CD4-positive, alpha-beta memory T cell (primary cell): Measurements from ENCODE around the gene ANO6. TPM values are rescaled to one million over a fixed set of nuclear protein-coding genes. Genes with fewer than 3 reads are reported as not detected.

Experiments
- CTCF ChIA-PET: fragments of 350-600 bp; sonication (Branson Sonifier 250); formaldehyde crosslinking; loops from one replicate; lab custom pipeline; 2021; ENCODE audit warnings: inconsistent platforms; ENCODE audit not compliant: partially characterized antibody; lab: Charles Lee
- POLR2A ChIA-PET: fragments of 350-600 bp; sonication (Branson Sonifier 250); formaldehyde crosslinking; loops from one replicate; lab custom pipeline; 2021; ENCODE audit not compliant: partially characterized antibody; lab: Charles Lee
- DNase-seq, 5 donors: peaks; one replicate each; pipeline versions ENCODE4 v3.0.0 to v3.0.0-alpha.2; 2020 to 2022; ENCODE audit warnings: mixed read lengths in 1 of 5
- H3K27ac ChIP-seq: one replicate; pipeline ENCODE4 v1.7.0; 2013; ENCODE audit warnings: low read depth, low read length
- H3K27me3 ChIP-seq: 2 replicates; pipeline ENCODE4 v1.7.0; 2013; ENCODE audit warnings: mild to moderate bottlenecking, low read length, moderate library complexity; ENCODE audit not compliant: insufficient read depth
- H3K36me3 ChIP-seq: 2 replicates; pipeline ENCODE4 v1.7.0; 2013; ENCODE audit warnings: mild to moderate bottlenecking, low read length, moderate library complexity; ENCODE audit not compliant: insufficient read depth
- H3K4me1 ChIP-seq: 2 replicates; pipeline ENCODE4 v1.7.0; 2013; ENCODE audit warnings: mild to moderate bottlenecking, low read length, moderate library complexity; ENCODE audit not compliant: insufficient read depth
- H3K4me3 ChIP-seq, 2 donors: one replicate each; pipeline ENCODE4 v1.7.0; 2013; ENCODE audit warnings: low read length in 2 of 2, mild to moderate bottlenecking in 1 of 2
- H3K9me3 ChIP-seq, 2 donors: one replicate each; pipeline ENCODE4 v1.7.0; 2013; ENCODE audit warnings: low read length in 2 of 2, control low read depth in 1 of 2; ENCODE audit not compliant: control insufficient read depth in 1 of 2
- H3K27ac Mint-ChIP-seq, 7 donors: one replicate each; pipeline ENCODE4 v1.8.0; 2020 to 2021; ENCODE audit warnings: mixed read lengths in 7 of 7, mild to moderate bottlenecking in 6 of 7, inconsistent platforms in 3 of 7, moderate library complexity in 3 of 7
- H3K27me3 Mint-ChIP-seq, 2 donors: one replicate each; pipeline ENCODE4 v1.8.0; 2020 to 2021; ENCODE audit warnings: mixed read lengths in 2 of 2
- H3K36me3 Mint-ChIP-seq, 2 donors: one replicate each; pipeline ENCODE4 v1.8.0; 2020 to 2021; ENCODE audit warnings: mixed read lengths in 2 of 2, inconsistent platforms in 1 of 2, mild to moderate bottlenecking in 1 of 2
- H3K4me1 Mint-ChIP-seq, 4 donors: one replicate each; pipeline ENCODE4 v1.8.0; 2020 to 2021; ENCODE audit warnings: mixed read lengths in 4 of 4, mild to moderate bottlenecking in 1 of 4
- H3K4me3 Mint-ChIP-seq, 8 donors: one replicate each; pipeline ENCODE4 v1.8.0; 2020 to 2021; ENCODE audit warnings: mixed read lengths in 8 of 8, mild to moderate bottlenecking in 7 of 8, moderate library complexity in 6 of 8, inconsistent platforms in 3 of 8
- H3K9me3 Mint-ChIP-seq, 8 donors: one replicate each; pipeline ENCODE4 v1.8.0; 2020 to 2021; ENCODE audit warnings: mixed read lengths in 8 of 8, mild to moderate bottlenecking in 5 of 8, inconsistent platforms in 3 of 8, moderate library complexity in 1 of 8
- intact Hi-C: fragments of 100-400 bp; cut with micrococcal nuclease; formaldehyde crosslinking; loops from one replicate; pipeline ENCODE4 v1.15.1; 2023
- polyA plus RNA-seq, 2 donors: library from polyadenylated mRNA; unstranded; fragments of 300-500 nt; fragmentation: Illumina TruSeq; gene quantifications; one replicate each; pipeline ENCODE4 v1.2.3, GENCODE V29; 2021
- total RNA-seq, 2 experiments: library from RNA; stranded (reverse); gene quantifications; one replicate each; pipeline ENCODE4 v1.2.3, GENCODE V29; 2021

Gene ANO6
- total and polyA plus RNA-seq, 4 experiments from 2014 or later, result 25.3 to 36.5 (median 31.0) TPM

GRCh38 chr12:45475594-45475993 lies 259.7 kb downstream of the ANO6 start:
- ChIA-PET CTCF (no interaction called here), POLR2A (no interaction called here)
- Mint-ChIP-seq H3K4me1 (no peaks in the 10 kb centered on the region), H3K9me3 (peaks cover 2 to 26% (median 13%) of the 10 kb centered on the region in 8 donors), H3K27me3 (peaks cover 0 to 3% of the 10 kb centered on the region in 2 donors), H3K4me3 (no peak overlapping the region), H3K27ac (no peak overlapping the region), H3K36me3 (peaks cover 5% of the 10 kb centered on the region in 2 donors)
- intact Hi-C loops, result no loop called here
- Histone ChIP-seq H3K9me3 (no peaks in the 10 kb centered on the region), H3K4me1 (no peaks in the 10 kb centered on the region), H3K4me3 (no peak overlapping the region), H3K27me3 (no peaks in the 10 kb centered on the region), H3K27ac (no peak overlapping the region), H3K36me3 (no peaks in the 10 kb centered on the region)
- DNase-seq, result no peak

GRCh38 chr12:45477526-45477925 lies 261.6 kb downstream of the ANO6 start:
- Mint-ChIP-seq H3K36me3 (peaks cover 5% of the 10 kb centered on the region in 2 donors), H3K27me3 (peaks cover 0 to 3% of the 10 kb centered on the region in 2 donors), H3K9me3 (peaks cover 2 to 26% (median 14%) of the 10 kb centered on the region in 8 donors), H3K4me3 (no peak overlapping the region), H3K4me1 (no peaks in the 10 kb centered on the region), H3K27ac (no peak overlapping the region)
- H3K27me3 ChIP-seq, result no peaks in the 10 kb centered on the region
- H3K4me1 ChIP-seq, result no peaks in the 10 kb centered on the region
- no peak for DNase-seq
- no peak overlapping the region for H3K4me3 ChIP-seq
- no peaks in the 10 kb centered on the region for H3K36me3 ChIP-seq
- no peaks in the 10 kb centered on the region for H3K9me3 ChIP-seq
- H3K27ac ChIP-seq, result no peak overlapping the region
- intact Hi-C loops, result no loop called here
- ChIA-PET POLR2A (no interaction called here), CTCF (no interaction called here)

GRCh38 chr12:45478931-45479330 lies 263.0 kb downstream of the ANO6 start:
- ChIA-PET POLR2A (no interaction called here), CTCF (interaction anchor here (0.6 kb wide), 1 partner anchor 9 kb away, joined by 3 read pairs; no protein-coding TSS in a partner anchor)
- Mint-ChIP-seq H3K4me1 (no peaks in the 10 kb centered on the region), H3K27me3 (peaks cover 0 to 3% of the 10 kb centered on the region in 2 donors), H3K36me3 (peaks cover 5% of the 10 kb centered on the region in 2 donors), H3K4me3 (no peak overlapping the region), H3K27ac (no peak overlapping the region), H3K9me3 (peaks cover 2 to 18% (median 14%) of the 10 kb centered on the region in 8 donors)
- Histone ChIP-seq H3K4me3 (no peak overlapping the region), H3K27ac (no peak overlapping the region), H3K27me3 (no peaks in the 10 kb centered on the region), H3K4me1 (no peaks in the 10 kb centered on the region), H3K36me3 (no peaks in the 10 kb centered on the region), H3K9me3 (no peaks in the 10 kb centered on the region)
- no peak for DNase-seq
- intact Hi-C loops, result no loop called here

- ChIA-PET CTCF (no interaction called here), POLR2A (no interaction called here)
- no peaks in the 10 kb centered on the region for H3K4me1 ChIP-seq
- H3K27ac ChIP-seq, result no peak overlapping the region
- no peaks in the 10 kb centered on the region for H3K36me3 ChIP-seq
- Mint-ChIP-seq H3K36me3 (peaks cover 5% of the 10 kb centered on the region in 2 donors), H3K9me3 (peaks cover 0 to 18% (median 13%) of the 10 kb centered on the region in 8 donors), H3K4me1 (no peaks in the 10 kb centered on the region), H3K27ac (no peak overlapping the region), H3K27me3 (no peaks in the 10 kb centered on the region), H3K4me3 (no peak overlapping the region)
- H3K9me3 ChIP-seq, result no peaks in the 10 kb centered on the region
- DNase-seq, result no peak
- no peak overlapping the region for H3K4me3 ChIP-seq
- no peaks in the 10 kb centered on the region for H3K27me3 ChIP-seq
- intact Hi-C loops, result no loop called here
Observed at GRCh38 chr12:45481746-45482145, 265.9 kb downstream of the ANO6 start.

GRCh38 chr12:45483571-45483970 lies 267.7 kb downstream of the ANO6 start:
- POLR2A ChIA-PET, result no interaction called here

More at GRCh38 chr12:45483571-45483970, 267.7 kb downstream of the ANO6 start:
- Histone ChIP-seq H3K4me3 (no peak overlapping the region), H3K9me3 (no peaks in the 10 kb centered on the region), H3K4me1 (no peaks in the 10 kb centered on the region), H3K27me3 (no peaks in the 10 kb centered on the region), H3K27ac (no peak overlapping the region), H3K36me3 (no peaks in the 10 kb centered on the region)
- CTCF ChIA-PET, result no interaction called here
- no peaks in the 10 kb centered on the region for H3K27me3 Mint-ChIP-seq
- peaks cover 0 to 10% (median 4%) of the 10 kb centered on the region in 8 donors for H3K9me3 Mint-ChIP-seq
- H3K27ac Mint-ChIP-seq, result no peak overlapping the region
- no peak overlapping the region for H3K4me3 Mint-ChIP-seq
- H3K36me3 Mint-ChIP-seq, result peaks cover 2 to 3% of the 10 kb centered on the region in 2 donors
- DNase-seq, result no peak
- intact Hi-C loops, result no loop called here
- H3K4me1 Mint-ChIP-seq, result no peaks in the 10 kb centered on the region

Other genes with a start within 250 kb of the ANO6 start
- gene DBX2, start 165.0 kb upstream of the ANO6 start, total RNA-seq, result not detected
- not detected for gene DBX2, start 165.0 kb upstream of the ANO6 start, polyA plus RNA-seq